ENCODE data around the gene RAB11FIP3.

DNA sequence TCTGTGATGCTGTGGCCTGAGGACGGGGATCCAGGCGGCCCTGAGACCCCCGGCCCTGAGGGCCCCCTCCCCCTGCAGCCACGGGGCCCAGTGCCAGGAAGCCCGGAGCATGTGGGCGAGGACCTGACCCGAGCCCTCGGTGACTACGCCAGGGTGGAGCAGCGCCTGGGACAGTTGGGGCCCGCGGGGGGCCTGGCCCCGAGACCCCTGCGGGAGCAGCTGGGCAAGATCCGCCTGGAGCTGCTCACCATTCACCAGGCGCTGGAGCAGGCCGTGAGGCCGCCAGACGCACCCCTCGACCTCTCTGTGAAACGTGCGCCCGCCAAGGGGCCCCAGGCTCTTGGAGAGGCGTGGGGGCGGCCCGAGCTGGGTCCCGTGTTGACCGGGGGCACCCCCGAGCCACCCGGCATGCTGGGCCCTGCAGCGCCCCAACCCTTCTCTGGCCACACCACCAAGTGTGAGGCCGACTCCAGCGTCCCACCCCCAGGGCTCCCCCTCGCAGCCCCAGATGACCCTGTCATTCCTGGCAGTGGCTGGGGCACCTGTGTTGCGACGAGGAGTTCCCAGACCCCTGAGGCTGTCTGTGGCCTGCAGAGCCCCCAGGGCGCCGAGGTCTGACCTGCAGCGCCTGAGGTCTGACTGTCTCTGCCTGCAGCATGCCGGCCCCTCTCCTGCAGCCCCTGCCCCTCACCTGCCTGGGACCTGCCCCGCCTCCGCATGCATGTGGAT is 139.4 kb downstream of the RAB11FIP3 start:
- no peak for TF ChIP-seq EZH2 (IDR thresholded peaks at IDR 0.05; ENCODE audit: insufficient read depth, poor library complexity, severe bottlenecking)
- no peak for TF ChIP-seq EZH2phosphoT487 (IDR thresholded peaks at IDR 0.05; ENCODE audit: insufficient read depth, low read depth)

All from GM23248 (cell line).